ENCODE data around the gene MAS1.

GRCh38 chr6:159897603-159898002 lies 6.8 kb downstream of the MAS1 start:
- TF ChIP-seq CTCF (IDR thresholded peaks at IDR 0.05 in 2 of 3, conservative IDR thresholded peaks at IDR 0.05 in 1 of 3; ENCODE audit: insufficient read depth in 2 of 3, low read depth in 1 of 3, low read length in 3 of 3) (no peak), JUN (IDR thresholded peaks at IDR 0.05; ENCODE audit: borderline replicate concordance, low read depth, low read length) (no peak), JUN (CRISPR knock-in tag; IDR thresholded peaks at IDR 0.05; ENCODE audit: borderline replicate concordance) (no peak), TARDBP (IDR thresholded peaks at IDR 0.05) (no peak), CTBP1 (IDR thresholded peaks at IDR 0.05; ENCODE audit: borderline replicate concordance) (no peak), TRIM24 (IDR thresholded peaks at IDR 0.05) (no peak), HDAC2 (IDR thresholded peaks at IDR 0.05) (no peak), HDAC6 (IDR thresholded peaks at IDR 0.05; ENCODE audit: low read depth, low read length) (no peak), POLR2AphosphoS5 (IDR thresholded peaks at IDR 0.05; ENCODE audit: control insufficient read depth, insufficient read depth, low read depth, low read length) (no peak), ZNF23 (CRISPR knock-in tag; IDR thresholded peaks at IDR 0.05) (no peak), POLR2A (conservative IDR thresholded peaks at IDR 0.05) (no peak), PHB2 (IDR thresholded peaks at IDR 0.05; ENCODE audit: low read depth) (no peak), POLR2AphosphoS2 (IDR thresholded peaks at IDR 0.05; ENCODE audit: low read length) (no peak)

Data from K562 (cell line).